Caco-2 (cell line): ENCODE measurements around the gene BICD1. TPM values are rescaled to one million over a fixed set of nuclear protein-coding genes. Genes with fewer than 3 reads are reported as not detected.
A peak's percentile ranks its signal among the peaks of the same experiment; 100 is the strongest.

Source experiments
- BruUV-seq: library from RNA; stranded (reverse); fragments of 400-500 nt; replicated peaks from 2 replicates; lab custom pipeline; 2021; lab: Mats Ljungman, UMichigan
- CTCF ChIA-PET: fragments of 300-600 bp; sonication (Branson Sonifier 250); formaldehyde crosslinking; loops from one replicate; lab custom pipeline; 2022; ENCODE audit warnings: antibody characterized with exemption; lab: Charles Lee
- POLR2A ChIA-PET: fragments of 300-600 bp; sonication (Branson Sonifier 250); formaldehyde crosslinking; loops from one replicate; lab custom pipeline; 2022; ENCODE audit warnings: antibody characterized with exemption; lab: Charles Lee
- DNase-seq, 2 experiments: peaks; one replicate each; pipeline versions ENCODE4 v3.0.0 to v3.0.0-alpha.2; 2020 to 2022
- H3K27me3 ChIP-seq: replicated peaks from 2 replicates; pipeline ENCODE4 v1.6.0; 2011; ENCODE audit warnings: low read length; ENCODE audit not compliant: control insufficient read depth, insufficient read depth
- H3K36me3 ChIP-seq: 2 replicates; pipeline ENCODE4 v1.5.1; 2011; ENCODE audit warnings: low read length; ENCODE audit not compliant: control insufficient read depth, insufficient read depth
- H3K4me1 ChIP-seq: fragments of 250-450 bp; sonication (Bioruptor Pico); 2 replicates; pipeline ENCODE4 v1.5.1; 2020; ENCODE audit warnings: mild to moderate bottlenecking
- H3K4me3 ChIP-seq: 2 replicates; pipeline ENCODE4 v1.5.1; 2011; ENCODE audit warnings: low read depth, mild to moderate bottlenecking, control low read depth, low read length
- H3K9me3 ChIP-seq: fragments of 250-450 bp; sonication (Bioruptor Pico); 2 replicates; pipeline ENCODE4 v1.5.1; 2020; ENCODE audit warnings: mild to moderate bottlenecking, moderate library complexity
- H3K27ac Mint-ChIP-seq: one replicate; pipeline ENCODE4 v1.8.0; 2022; ENCODE audit warnings: mixed read lengths; ENCODE audit not compliant: unreplicated experiment
- H3K27me3 Mint-ChIP-seq: one replicate; pipeline ENCODE4 v1.8.0; 2022; ENCODE audit warnings: mixed read lengths; ENCODE audit not compliant: insufficient read depth, unreplicated experiment
- H3K36me3 Mint-ChIP-seq: one replicate; pipeline ENCODE4 v1.8.0; 2022; ENCODE audit warnings: mild to moderate bottlenecking, mixed read lengths; ENCODE audit not compliant: insufficient read depth, unreplicated experiment
- H3K4me1 Mint-ChIP-seq: one replicate; pipeline ENCODE4 v1.8.0; 2022; ENCODE audit warnings: low read depth, mixed read lengths; ENCODE audit not compliant: unreplicated experiment
- H3K4me3 Mint-ChIP-seq: one replicate; pipeline ENCODE4 v1.8.0; 2022; ENCODE audit warnings: mild to moderate bottlenecking, moderate library complexity, mixed read lengths; ENCODE audit not compliant: unreplicated experiment
- H3K9me3 Mint-ChIP-seq: one replicate; pipeline ENCODE4 v1.8.0; 2022; ENCODE audit warnings: mixed read lengths; ENCODE audit not compliant: unreplicated experiment
- intact Hi-C: fragments of 100-400 bp; cut with micrococcal nuclease; formaldehyde crosslinking; loops from one replicate; pipeline ENCODE4 v1.10.0; 2022; ENCODE audit not compliant: unreplicated experiment
- total RNA-seq: library from RNA; stranded (reverse); gene quantifications from 2 replicates; pipeline ENCODE4 v1.2.3, GENCODE V29; 2022
- TF ChIP-seq, protein P1 (sequence below), 2 experiments: fragments of 200-600 bp in 1 of 2; IDR thresholded peaks; 1 replicate in 1 of 2; 2 replicates in 1 of 2; pipeline versions ENCODE4 v1.5.1 to v1.8.0; 2011 to 2022; ENCODE audit warnings: antibody characterized with exemption in 1 of 2, control low read depth in 1 of 2, inconsistent platforms in 1 of 2, low read depth in 1 of 2, low read length in 1 of 2, mild to moderate bottlenecking in 1 of 2, moderate library complexity in 1 of 2; ENCODE audit not compliant: insufficient read depth in 1 of 2, severe bottlenecking in 1 of 2, unreplicated experiment in 1 of 2

BICD1 gene
- total RNA-seq, 1 experiment from 2014 or later: 36.2 TPM

DNA sequence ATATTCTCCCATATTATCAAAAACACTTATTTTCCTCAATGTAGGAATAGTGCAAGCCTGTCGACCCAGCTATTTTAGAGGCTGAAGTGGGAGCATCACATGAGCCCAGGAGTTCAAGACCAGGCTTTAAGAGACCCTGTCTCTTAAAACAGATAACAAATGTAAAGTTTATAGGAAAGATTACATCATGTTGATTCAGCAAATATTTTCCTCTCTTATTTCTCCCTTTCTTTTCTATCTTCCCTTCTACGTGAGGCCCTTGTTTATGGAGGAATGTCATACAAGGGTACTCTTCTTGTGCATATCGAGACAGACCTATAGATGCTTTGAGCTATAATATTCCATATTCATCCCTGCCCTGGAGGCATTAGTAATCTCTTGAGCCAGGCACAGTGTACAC lies 256.2 kb downstream of the BICD1 start:
- Mint-ChIP-seq H3K4me3 (no peak overlapping the region), H3K27ac (no peak overlapping the region), H3K27me3 (no peaks in the 10 kb centered on the region), H3K9me3 (no peaks in the 10 kb centered on the region), H3K4me1 (peaks cover 15% of the 10 kb centered on the region), H3K36me3 (peaks cover 8% of the 10 kb centered on the region)
- ChIA-PET POLR2A (no interaction called here), CTCF (no interaction called here)
- TF ChIP-seq, protein P1, sequence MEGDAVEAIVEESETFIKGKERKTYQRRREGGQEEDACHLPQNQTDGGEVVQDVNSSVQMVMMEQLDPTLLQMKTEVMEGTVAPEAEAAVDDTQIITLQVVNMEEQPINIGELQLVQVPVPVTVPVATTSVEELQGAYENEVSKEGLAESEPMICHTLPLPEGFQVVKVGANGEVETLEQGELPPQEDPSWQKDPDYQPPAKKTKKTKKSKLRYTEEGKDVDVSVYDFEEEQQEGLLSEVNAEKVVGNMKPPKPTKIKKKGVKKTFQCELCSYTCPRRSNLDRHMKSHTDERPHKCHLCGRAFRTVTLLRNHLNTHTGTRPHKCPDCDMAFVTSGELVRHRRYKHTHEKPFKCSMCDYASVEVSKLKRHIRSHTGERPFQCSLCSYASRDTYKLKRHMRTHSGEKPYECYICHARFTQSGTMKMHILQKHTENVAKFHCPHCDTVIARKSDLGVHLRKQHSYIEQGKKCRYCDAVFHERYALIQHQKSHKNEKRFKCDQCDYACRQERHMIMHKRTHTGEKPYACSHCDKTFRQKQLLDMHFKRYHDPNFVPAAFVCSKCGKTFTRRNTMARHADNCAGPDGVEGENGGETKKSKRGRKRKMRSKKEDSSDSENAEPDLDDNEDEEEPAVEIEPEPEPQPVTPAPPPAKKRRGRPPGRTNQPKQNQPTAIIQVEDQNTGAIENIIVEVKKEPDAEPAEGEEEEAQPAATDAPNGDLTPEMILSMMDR (IDR thresholded peaks at IDR 0.05; ENCODE audit: insufficient read depth in 1 of 2, low read depth in 1 of 2, low read length in 1 of 2, severe bottlenecking in 1 of 2, unreplicated experiment in 1 of 2): no peak
- Histone ChIP-seq H3K27me3 (no peaks in the 10 kb centered on the region), H3K36me3 (no peaks in the 10 kb centered on the region), H3K4me3 (no peak overlapping the region), H3K9me3 (no peaks in the 10 kb centered on the region), H3K4me1 (peaks cover 13% of the 10 kb centered on the region)
- no TSS peak for BruUV-seq
- intact Hi-C loops: no loop called here
- DNase-seq: no peak

DNA sequence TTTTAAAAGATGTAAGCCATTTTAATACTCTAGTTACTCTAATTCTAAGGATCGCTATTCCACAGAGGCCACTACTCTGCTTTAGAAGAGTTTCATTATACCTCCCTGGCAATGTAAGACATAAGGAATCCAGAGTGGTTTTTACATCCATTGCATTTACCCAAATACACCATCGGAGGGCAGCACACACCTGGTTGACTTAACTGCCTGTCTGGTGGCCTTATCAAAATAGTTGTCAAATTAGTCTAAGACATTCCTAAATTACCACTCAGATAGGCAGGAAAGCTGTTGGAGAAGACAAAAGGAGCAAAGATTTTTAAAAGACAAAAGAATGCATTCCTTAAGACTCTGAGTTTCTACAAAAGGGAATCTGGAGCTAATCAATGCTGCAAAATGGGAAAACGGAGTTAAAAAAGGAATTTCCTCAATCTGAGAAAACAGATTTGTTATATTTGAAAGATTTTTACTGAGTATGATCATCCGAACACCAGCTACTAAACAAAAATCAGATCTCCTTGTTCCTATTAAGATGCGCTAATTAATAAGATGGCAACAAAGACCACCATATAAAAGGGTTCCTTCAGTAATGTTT lies 258.9 kb downstream of the BICD1 start:
- TF ChIP-seq, protein P1 (IDR thresholded peaks at IDR 0.05; ENCODE audit: insufficient read depth in 1 of 2, low read depth in 1 of 2, low read length in 1 of 2, severe bottlenecking in 1 of 2, unreplicated experiment in 1 of 2): peak; percentile 82 to 98
- Histone ChIP-seq H3K36me3 (no peaks in the 10 kb centered on the region), H3K4me3 (no peak overlapping the region), H3K9me3 (no peaks in the 10 kb centered on the region), H3K4me1 (peaks cover 13% of the 10 kb centered on the region), H3K27me3 (no peaks in the 10 kb centered on the region)
- Mint-ChIP-seq H3K4me1 (peaks cover 15% of the 10 kb centered on the region), H3K27me3 (no peaks in the 10 kb centered on the region), H3K27ac (no peak overlapping the region), H3K9me3 (no peaks in the 10 kb centered on the region), H3K36me3 (peaks cover 8% of the 10 kb centered on the region), H3K4me3 (no peak overlapping the region)
- ChIA-PET CTCF (interaction anchor here (0.6 to 0.9 kb wide), 5 partner anchors 35 to 408 kb away, joined by 3 to 5 read pairs (median 3); no protein-coding TSS in a partner anchor), POLR2A (no interaction called here)
- no TSS peak for BruUV-seq
- intact Hi-C loops: loop anchor here (1.0 to 5.0 kb wide), 9 partner anchors 34 to 713 kb away; partner anchors contain the start of genes FGD4 and YARS2
- peak; percentile 75 to 79 for DNase-seq

DNA sequence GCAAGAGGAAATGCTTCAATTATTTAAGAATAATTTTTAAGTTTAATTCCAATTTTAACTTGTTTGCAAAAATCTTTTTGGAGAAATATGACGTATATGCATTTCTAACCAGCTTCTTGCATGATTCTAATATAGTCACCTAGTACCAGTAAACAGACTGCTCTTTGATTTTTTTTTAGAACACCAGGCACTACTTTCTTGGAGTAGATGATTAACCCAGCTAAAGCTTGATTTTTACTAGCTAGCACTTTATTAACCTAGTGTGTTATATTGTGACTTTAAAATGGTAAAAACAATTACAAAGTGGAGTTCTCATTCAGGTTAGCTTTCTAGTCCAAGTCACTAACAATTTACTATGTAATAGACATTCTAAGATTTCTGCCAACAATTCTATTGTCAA lies 260.1 kb downstream of the BICD1 start:
- ChIA-PET CTCF (interaction anchor here (1.1 to 1.6 kb wide), 3 partner anchors 23 to 306 kb away, joined by 3 to 5 read pairs (median 4); partner anchors contain the start of gene FGD4), POLR2A (no interaction called here)
- intact Hi-C loops: loop anchor here (5.0 kb wide), 1 partner anchor 714 kb away; no protein-coding TSS in a partner anchor
- Mint-ChIP-seq H3K36me3 (peaks cover 8% of the 10 kb centered on the region), H3K9me3 (no peaks in the 10 kb centered on the region), H3K27ac (no peak overlapping the region), H3K27me3 (no peaks in the 10 kb centered on the region), H3K4me3 (no peak overlapping the region), H3K4me1 (peaks cover 15% of the 10 kb centered on the region)
- no peaks in the 10 kb centered on the region for H3K36me3 ChIP-seq
- H3K27me3 ChIP-seq: no peaks in the 10 kb centered on the region
- no peaks in the 10 kb centered on the region for H3K9me3 ChIP-seq
- peaks cover 13% of the 10 kb centered on the region for H3K4me1 ChIP-seq
- no peak for DNase-seq
- H3K4me3 ChIP-seq: no peak overlapping the region
- no TSS peak for BruUV-seq
- TF ChIP-seq, protein P1 (IDR thresholded peaks at IDR 0.05; ENCODE audit: insufficient read depth in 1 of 2, low read depth in 1 of 2, low read length in 1 of 2, severe bottlenecking in 1 of 2, unreplicated experiment in 1 of 2): no peak
